ENCODE results near the gene CCL25. TPM values are rescaled to one million over a fixed set of nuclear protein-coding genes. Genes with fewer than 3 reads are reported as not detected.
A peak's percentile ranks its signal among the peaks of the same experiment; 100 is the strongest.
"Not testable (repeated sequence)": the region's sequence is repeated elsewhere in the genome, so short reads cannot be mapped to it uniquely, and the experiment has no call there.

CCL25 gene
- total RNA-seq, 1 donor from 2014 or later: not detected

GRCh38 chr19:8097681-8098567 is 45.4 kb downstream of the CCL25 start:
- no peak overlapping the region for H3K27ac ChIP-seq
- H3K27me3 ChIP-seq: no peaks in the 10 kb centered on the region
- no peak overlapping the region for H3K9ac ChIP-seq
- no peak overlapping the region for H2AFZ ChIP-seq (replicated peaks)
- H3K4me1 Mint-ChIP-seq: peaks cover 2% of the 10 kb centered on the region
- H3F3A ChIP-seq (ENCODE audit: low read depth): no peaks in the 10 kb centered on the region
- H3K9me3 Mint-ChIP-seq: peaks cover 27% of the 10 kb centered on the region
- H3K27me3 Mint-ChIP-seq (ENCODE audit: insufficient read depth, low read depth): peaks cover 5% of the 10 kb centered on the region
- no peaks in the 10 kb centered on the region for H3K79me2 ChIP-seq (ENCODE audit: low read depth)
- no peak overlapping the region for H3K4me2 ChIP-seq
- H3K4me3 Mint-ChIP-seq: no peak overlapping the region
- peaks cover 22% of the 10 kb centered on the region for H3K36me3 ChIP-seq
- H3K4me3 ChIP-seq: no peak overlapping the region
- no peaks in the 10 kb centered on the region for H4K20me1 ChIP-seq (ENCODE audit: low read depth)
- DNase-seq (ENCODE audit: low spot score): no peak
- H3K4me1 ChIP-seq: no peaks in the 10 kb centered on the region
- H3K36me3 Mint-ChIP-seq: peaks cover 45% of the 10 kb centered on the region
- H3K9me3 ChIP-seq (ENCODE audit: low read depth): peaks cover 14% of the 10 kb centered on the region
- TF ChIP-seq EZH2phosphoT487 (IDR thresholded peaks at IDR 0.05) (no peak), EZH2 (IDR thresholded peaks at IDR 0.05) (no peak), CTCF (IDR thresholded peaks at IDR 0.05) (no peak)
- no peak overlapping the region for H3K27ac Mint-ChIP-seq

- TF ChIP-seq CTCF (IDR thresholded peaks at IDR 0.05): no peak
- no peak for TF ChIP-seq EZH2 (IDR thresholded peaks at IDR 0.05)
- TF ChIP-seq EZH2phosphoT487 (IDR thresholded peaks at IDR 0.05): no peak
- H3K4me3 ChIP-seq: no peak overlapping the region
- no peak overlapping the region for H3K27ac ChIP-seq
- Mint-ChIP-seq H3K9me3 (peaks cover 6% of the 10 kb centered on the region), H3K27ac (peak overlapping the region; percentile 73), H3K4me1 (peaks cover 2% of the 10 kb centered on the region), H3K27me3 (ENCODE audit: insufficient read depth, low read depth) (peaks cover 7% of the 10 kb centered on the region), H3K4me3 (no peak overlapping the region), H3K36me3 (peaks cover 27% of the 10 kb centered on the region)
- no peak overlapping the region for H2AFZ ChIP-seq (replicated peaks)
- DNase-seq (ENCODE audit: low spot score): no peak
- H3K36me3 ChIP-seq: peaks cover 5% of the 10 kb centered on the region
- no peaks in the 10 kb centered on the region for H3K79me2 ChIP-seq (ENCODE audit: low read depth)
- no peak overlapping the region for H3K4me2 ChIP-seq
- no peaks in the 10 kb centered on the region for H4K20me1 ChIP-seq (ENCODE audit: low read depth)
- no peak overlapping the region for H3K9ac ChIP-seq
- H3K4me1 ChIP-seq: no peaks in the 10 kb centered on the region
- no peaks in the 10 kb centered on the region for H3K27me3 ChIP-seq
- H3F3A ChIP-seq (ENCODE audit: low read depth): no peaks in the 10 kb centered on the region
- H3K9me3 ChIP-seq (ENCODE audit: low read depth): peaks cover 2% of the 10 kb centered on the region
Measured at GRCh38 chr19:8101311-8101710, 48.8 kb downstream of the CCL25 start.

- H4K20me1 ChIP-seq (ENCODE audit: low read depth); DNase-seq (ENCODE audit: low spot score); H3K4me3 ChIP-seq; H3K27me3 ChIP-seq; H3K4me2 ChIP-seq; H3K9ac ChIP-seq; H3K27me3 Mint-ChIP-seq (ENCODE audit: insufficient read depth, low read depth); H3K4me3 Mint-ChIP-seq; H3K4me1 ChIP-seq; H3K79me2 ChIP-seq (ENCODE audit: low read depth); H3K27ac ChIP-seq; H3K36me3 ChIP-seq; H3K9me3 ChIP-seq (ENCODE audit: low read depth); H2AFZ ChIP-seq (replicated peaks); H3F3A ChIP-seq (ENCODE audit: low read depth); H3K9me3 Mint-ChIP-seq; H3K4me1 Mint-ChIP-seq: not testable (repeated sequence)
- H3K27ac Mint-ChIP-seq: peak overlapping the region; percentile 38
- H3K36me3 Mint-ChIP-seq: peaks cover 21% of the 10 kb centered on the region
Measured at GRCh38 chr19:8101910-8102309, 49.4 kb downstream of the CCL25 start.

GRCh38 chr19:8105471-8105870 is 52.9 kb downstream of the CCL25 start:
- Histone ChIP-seq H3K9me3 (ENCODE audit: low read depth) (no peaks in the 10 kb centered on the region), H4K20me1 (ENCODE audit: low read depth) (no peaks in the 10 kb centered on the region), H3K9ac (no peak overlapping the region), H3K27ac (no peak overlapping the region), H3K4me1 (no peaks in the 10 kb centered on the region), H3K36me3 (no peaks in the 10 kb centered on the region), H3K79me2 (ENCODE audit: low read depth) (no peaks in the 10 kb centered on the region), H3K4me2 (no peak overlapping the region), H2AFZ (replicated peaks) (no peak overlapping the region), H3K27me3 (no peaks in the 10 kb centered on the region), H3K4me3 (no peak overlapping the region), H3F3A (ENCODE audit: low read depth) (no peaks in the 10 kb centered on the region)
- H3K4me3 Mint-ChIP-seq: no peak overlapping the region
- peaks cover 7% of the 10 kb centered on the region for H3K27me3 Mint-ChIP-seq (ENCODE audit: insufficient read depth, low read depth)
- DNase-seq (ENCODE audit: low spot score): no peak
- H3K9me3 Mint-ChIP-seq: no peaks in the 10 kb centered on the region
- H3K4me1 Mint-ChIP-seq: peaks cover 2% of the 10 kb centered on the region
- no peak overlapping the region for H3K27ac Mint-ChIP-seq
- peaks cover 7% of the 10 kb centered on the region for H3K36me3 Mint-ChIP-seq
- TF ChIP-seq CTCF (IDR thresholded peaks at IDR 0.05) (no peak), EZH2 (IDR thresholded peaks at IDR 0.05) (no peak), EZH2phosphoT487 (IDR thresholded peaks at IDR 0.05) (no peak)
